Astrocyte of the spinal cord (primary cell): ENCODE results near the gene TRIB2.
A peak's percentile ranks its signal among the peaks of the same experiment; 100 is the strongest.

Experiments
- DNase-seq: peaks from one replicate; pipeline ENCODE4 v3.0.0; 2011; ENCODE audit warnings: low read depth, low spot score
- H3K4me3 ChIP-seq: 2 replicates; pipeline ENCODE4 v1.5.1; 2011; ENCODE audit warnings: low read depth, mild to moderate bottlenecking, low read length, moderate library complexity
- in situ Hi-C: cut with HindIII; loops from 2 replicates; pipeline ENCODE4 v1.10.0; 2017; ENCODE audit warnings: low sequenced_read_pairs
- TF ChIP-seq, protein P1 (sequence below): IDR thresholded peaks from 2 replicates; pipeline ENCODE4 v1.5.1; 2012; ENCODE audit warnings: low read depth, mild to moderate bottlenecking, low read length, inconsistent platforms

The TRIB2 gene

DNA sequence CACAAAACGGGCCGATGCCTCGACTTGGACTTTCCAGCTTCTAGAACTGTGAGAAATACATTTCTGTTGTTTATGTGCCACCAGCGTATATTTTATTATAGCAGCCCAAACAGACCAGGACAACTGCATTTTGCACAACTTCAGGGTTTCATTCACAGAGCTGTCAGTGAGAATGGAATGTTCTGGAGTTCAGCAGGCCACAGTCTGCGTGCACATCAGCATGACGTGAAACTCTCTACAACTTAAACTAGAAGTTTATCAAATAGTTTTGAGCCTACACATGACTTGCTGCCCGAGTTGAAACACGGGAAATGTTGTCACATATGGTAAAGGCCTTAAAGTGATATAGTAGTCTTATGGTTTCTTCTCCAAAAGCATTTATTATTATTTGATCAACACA lies 3.9 kb upstream of the TRIB2 start:
- in situ Hi-C loops = loop anchor here (25.0 kb wide), 1 partner anchor 401 kb away; no protein-coding TSS in a partner anchor
- DNase-seq = peak; percentile 55
- no peak overlapping the region for H3K4me3 ChIP-seq
- TF ChIP-seq, protein P1, sequence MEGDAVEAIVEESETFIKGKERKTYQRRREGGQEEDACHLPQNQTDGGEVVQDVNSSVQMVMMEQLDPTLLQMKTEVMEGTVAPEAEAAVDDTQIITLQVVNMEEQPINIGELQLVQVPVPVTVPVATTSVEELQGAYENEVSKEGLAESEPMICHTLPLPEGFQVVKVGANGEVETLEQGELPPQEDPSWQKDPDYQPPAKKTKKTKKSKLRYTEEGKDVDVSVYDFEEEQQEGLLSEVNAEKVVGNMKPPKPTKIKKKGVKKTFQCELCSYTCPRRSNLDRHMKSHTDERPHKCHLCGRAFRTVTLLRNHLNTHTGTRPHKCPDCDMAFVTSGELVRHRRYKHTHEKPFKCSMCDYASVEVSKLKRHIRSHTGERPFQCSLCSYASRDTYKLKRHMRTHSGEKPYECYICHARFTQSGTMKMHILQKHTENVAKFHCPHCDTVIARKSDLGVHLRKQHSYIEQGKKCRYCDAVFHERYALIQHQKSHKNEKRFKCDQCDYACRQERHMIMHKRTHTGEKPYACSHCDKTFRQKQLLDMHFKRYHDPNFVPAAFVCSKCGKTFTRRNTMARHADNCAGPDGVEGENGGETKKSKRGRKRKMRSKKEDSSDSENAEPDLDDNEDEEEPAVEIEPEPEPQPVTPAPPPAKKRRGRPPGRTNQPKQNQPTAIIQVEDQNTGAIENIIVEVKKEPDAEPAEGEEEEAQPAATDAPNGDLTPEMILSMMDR = no peak

DNA sequence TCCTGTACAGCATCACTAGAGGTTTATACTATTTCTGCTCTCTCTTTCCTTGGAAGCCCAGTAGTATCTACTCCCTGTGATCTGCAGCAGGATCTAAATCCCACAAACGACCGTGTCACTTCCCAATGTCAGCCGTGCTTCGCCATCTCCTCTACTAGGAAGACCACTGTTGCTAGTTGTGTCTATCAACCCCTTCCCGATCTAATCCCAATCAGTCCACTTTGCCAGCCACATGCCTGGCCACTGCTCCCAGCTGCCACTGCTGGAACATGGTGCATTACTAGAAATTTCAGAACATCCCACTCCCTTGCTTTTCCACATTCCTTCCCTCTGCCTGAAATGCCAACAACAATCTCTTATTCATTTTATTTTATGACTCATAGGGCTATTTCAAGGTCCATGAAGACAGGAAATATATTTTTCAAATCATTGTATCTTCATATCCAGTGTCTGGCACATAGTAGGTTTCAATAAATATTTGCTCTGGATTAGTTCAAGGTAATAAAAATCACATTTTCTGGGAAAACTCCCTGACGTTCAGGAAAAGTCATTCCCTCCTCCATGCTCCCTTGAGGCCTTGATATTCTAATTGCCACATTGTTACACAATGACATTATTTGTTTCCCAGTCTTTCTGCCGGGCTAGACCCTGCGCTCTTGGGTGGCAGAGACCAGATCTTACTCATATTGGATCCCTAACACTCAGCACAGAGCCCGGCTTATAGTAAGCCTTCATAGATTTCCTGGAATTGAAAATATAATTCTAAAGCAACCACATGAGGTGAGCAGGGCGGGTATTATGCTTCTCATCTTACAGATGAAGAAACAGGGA lies 2.1 kb upstream of the TRIB2 start:
- in situ Hi-C loops = loop anchor here (25.0 kb wide), 1 partner anchor 402 kb away; no protein-coding TSS in a partner anchor
- H3K4me3 ChIP-seq = no peak overlapping the region
- TF ChIP-seq, protein P1 = no peak
- DNase-seq = peak; percentile 72

DNA sequence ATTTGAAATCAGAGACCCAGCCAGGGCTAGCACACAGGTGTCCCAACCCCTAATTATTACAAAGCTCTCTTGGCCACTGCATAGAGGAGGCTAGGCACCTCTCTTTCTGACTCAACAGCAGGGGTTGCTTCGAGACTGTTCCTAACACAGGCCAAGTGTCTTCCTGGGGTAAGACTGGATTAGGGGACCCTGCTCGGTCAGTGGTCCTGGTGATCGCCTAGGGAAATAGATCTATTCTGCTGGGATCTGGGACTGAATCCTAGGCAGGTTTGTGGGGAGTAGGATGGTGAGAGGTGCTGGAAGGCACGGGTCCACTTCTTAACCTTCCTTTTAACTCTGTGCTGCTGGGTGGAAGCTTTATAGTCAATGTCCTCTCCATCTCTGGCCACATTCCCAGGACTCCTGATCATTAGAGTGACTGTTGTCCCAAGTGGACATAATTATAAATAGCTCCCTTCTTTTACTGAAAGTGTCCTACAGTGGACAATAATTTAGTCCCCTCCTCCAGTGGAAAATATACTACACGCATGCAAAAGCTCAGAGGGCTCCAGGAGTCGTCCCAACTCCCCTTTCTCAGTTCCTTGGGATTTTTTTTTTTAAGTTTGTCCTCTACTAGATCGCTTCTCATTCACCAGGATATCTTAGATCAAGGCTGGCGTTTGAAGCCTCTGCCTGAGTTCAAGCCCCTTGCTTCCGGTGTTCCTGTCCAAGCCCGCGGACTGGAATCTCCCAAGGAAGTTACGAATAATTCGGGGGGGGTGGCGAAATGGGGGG lies 1.3 kb upstream of the TRIB2 start:
- H3K4me3 ChIP-seq = peak overlapping the region; percentile 96
- TF ChIP-seq, protein P1 = no peak
- DNase-seq = no peak
- in situ Hi-C loops = loop anchor here (25.0 kb wide), 1 partner anchor 403 kb away; no protein-coding TSS in a partner anchor

DNA sequence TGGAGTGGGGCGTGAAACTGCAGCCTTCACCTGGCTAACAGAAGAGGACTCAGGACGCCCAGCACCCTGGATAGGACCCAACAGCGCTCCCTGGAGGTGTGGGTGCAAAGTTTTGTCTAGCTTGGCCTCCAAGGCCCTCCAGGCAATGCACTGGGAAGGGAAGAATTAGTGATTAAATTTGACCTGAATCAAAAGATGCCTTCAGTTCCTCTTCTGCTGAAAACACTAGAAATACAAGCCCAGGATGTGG lies 779 bp upstream of the TRIB2 start:
- peak; percentile 88 for DNase-seq
- TF ChIP-seq, protein P1 = peak; percentile 73
- in situ Hi-C loops = loop anchor here (25.0 kb wide), 1 partner anchor 404 kb away; no protein-coding TSS in a partner anchor
- H3K4me3 ChIP-seq = peak overlapping the region; percentile 96

DNA sequence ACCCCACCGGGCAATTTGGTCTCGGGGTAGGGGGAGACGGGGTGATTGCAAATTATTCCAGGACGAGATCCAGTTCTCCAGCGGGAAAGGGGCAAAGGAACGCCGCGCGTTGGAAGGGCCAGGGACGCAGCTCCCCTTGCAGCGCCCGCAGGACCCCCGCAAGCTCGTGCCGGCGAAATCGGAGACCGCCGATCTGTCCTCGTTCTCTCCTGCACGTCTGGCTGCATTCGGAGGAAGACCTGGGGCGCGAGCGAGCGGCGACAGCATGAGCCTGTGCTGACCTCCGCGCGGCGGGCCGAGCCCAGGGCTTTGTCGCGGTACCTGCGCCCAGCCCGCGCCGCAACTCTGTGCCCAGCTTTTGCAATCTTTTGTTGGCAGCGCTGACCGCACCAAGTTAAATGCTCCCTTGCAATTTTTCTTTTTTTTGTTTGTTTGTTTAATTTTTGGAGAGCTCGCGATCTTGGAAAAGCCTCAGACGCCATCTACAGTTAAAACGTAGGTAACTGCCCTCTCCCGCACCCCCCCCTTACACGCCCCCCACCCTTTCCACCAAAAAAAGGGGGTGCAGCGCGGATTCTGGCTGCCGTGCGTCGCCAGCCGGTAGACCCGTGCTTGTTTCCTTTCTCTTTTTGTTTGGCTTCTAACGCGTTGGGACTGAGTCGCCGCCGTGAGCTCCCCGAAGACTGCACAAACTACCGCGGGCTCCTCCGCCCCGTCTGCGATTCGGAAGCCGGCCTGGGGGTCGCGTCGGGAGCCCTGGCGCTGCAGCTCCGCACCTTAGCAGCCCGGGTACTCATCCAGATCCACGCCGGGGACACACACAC lies 667 bp downstream of the TRIB2 start:
- H3K4me3 ChIP-seq = peak overlapping the region; percentile 96
- peak; percentile 85 for DNase-seq
- in situ Hi-C loops = loop anchor here (25.0 kb wide), 1 partner anchor 405 kb away; no protein-coding TSS in a partner anchor
- TF ChIP-seq, protein P1 = peak; percentile 43

DNA sequence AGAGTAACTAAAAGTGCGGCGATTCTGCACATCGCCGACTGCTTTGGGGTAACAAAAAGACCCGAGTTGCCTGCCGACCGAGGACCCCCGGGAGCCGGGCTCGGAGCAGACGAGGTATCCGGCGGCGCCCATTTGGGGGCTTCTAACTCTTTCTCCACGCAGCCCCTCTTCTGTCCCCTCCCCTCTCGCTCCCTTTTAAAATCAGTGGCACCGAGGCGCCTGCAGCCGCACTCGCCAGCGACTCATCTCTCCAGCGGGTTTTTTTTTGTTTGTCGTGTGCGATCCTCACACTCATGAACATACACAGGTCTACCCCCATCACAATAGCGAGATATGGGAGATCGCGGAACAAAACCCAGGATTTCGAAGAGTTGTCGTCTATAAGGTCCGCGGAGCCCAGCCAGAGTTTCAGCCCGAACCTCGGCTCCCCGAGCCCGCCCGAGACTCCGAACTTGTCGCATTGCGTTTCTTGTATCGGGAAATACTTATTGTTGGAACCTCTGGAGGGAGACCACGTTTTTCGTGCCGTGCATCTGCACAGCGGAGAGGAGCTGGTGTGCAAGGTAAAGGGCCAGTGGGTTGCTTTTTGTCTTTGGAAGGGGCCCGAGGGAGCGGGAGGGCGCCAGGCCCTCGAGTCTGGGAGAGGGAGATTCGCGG lies 1.4 kb downstream of the TRIB2 start:
- peak overlapping the region; percentile 96 for H3K4me3 ChIP-seq
- TF ChIP-seq, protein P1 = no peak
- peak; percentile 32 for DNase-seq
- in situ Hi-C loops = loop anchor here (25.0 kb wide), 1 partner anchor 406 kb away; no protein-coding TSS in a partner anchor
